ENCODE measurements around the gene DLG5.

GRCh38 chr10:77955136-77955535, 28.6 kb upstream of the DLG5 start:
- TF ChIP-seq EZH2 (IDR thresholded peaks at IDR 0.05; ENCODE audit: borderline replicate concordance, control insufficient read depth, low read depth, low read length) (no peak), GABPA (IDR thresholded peaks at IDR 0.05; ENCODE audit: low read depth) (no peak), POLR2AphosphoS5 (IDR thresholded peaks at IDR 0.05; ENCODE audit: low read length) (no peak), CEBPZ (IDR thresholded peaks at IDR 0.05; ENCODE audit: low read depth, low read length) (no peak), EP300 (IDR thresholded peaks at IDR 0.05; ENCODE audit: borderline replicate concordance in 1 of 2, control insufficient read depth in 1 of 2, low read depth in 2 of 2, low read length in 2 of 2) (no peak)
- TF ChIP-seq, protein P1, sequence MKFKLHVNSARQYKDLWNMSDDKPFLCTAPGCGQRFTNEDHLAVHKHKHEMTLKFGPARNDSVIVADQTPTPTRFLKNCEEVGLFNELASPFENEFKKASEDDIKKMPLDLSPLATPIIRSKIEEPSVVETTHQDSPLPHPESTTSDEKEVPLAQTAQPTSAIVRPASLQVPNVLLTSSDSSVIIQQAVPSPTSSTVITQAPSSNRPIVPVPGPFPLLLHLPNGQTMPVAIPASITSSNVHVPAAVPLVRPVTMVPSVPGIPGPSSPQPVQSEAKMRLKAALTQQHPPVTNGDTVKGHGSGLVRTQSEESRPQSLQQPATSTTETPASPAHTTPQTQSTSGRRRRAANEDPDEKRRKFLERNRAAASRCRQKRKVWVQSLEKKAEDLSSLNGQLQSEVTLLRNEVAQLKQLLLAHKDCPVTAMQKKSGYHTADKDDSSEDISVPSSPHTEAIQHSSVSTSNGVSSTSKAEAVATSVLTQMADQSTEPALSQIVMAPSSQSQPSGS (IDR thresholded peaks at IDR 0.05; ENCODE audit: low read length), result no peak
- TF ChIP-seq, protein P2, sequence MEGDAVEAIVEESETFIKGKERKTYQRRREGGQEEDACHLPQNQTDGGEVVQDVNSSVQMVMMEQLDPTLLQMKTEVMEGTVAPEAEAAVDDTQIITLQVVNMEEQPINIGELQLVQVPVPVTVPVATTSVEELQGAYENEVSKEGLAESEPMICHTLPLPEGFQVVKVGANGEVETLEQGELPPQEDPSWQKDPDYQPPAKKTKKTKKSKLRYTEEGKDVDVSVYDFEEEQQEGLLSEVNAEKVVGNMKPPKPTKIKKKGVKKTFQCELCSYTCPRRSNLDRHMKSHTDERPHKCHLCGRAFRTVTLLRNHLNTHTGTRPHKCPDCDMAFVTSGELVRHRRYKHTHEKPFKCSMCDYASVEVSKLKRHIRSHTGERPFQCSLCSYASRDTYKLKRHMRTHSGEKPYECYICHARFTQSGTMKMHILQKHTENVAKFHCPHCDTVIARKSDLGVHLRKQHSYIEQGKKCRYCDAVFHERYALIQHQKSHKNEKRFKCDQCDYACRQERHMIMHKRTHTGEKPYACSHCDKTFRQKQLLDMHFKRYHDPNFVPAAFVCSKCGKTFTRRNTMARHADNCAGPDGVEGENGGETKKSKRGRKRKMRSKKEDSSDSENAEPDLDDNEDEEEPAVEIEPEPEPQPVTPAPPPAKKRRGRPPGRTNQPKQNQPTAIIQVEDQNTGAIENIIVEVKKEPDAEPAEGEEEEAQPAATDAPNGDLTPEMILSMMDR (IDR thresholded peaks at IDR 0.05 in 2 of 3, conservative IDR thresholded peaks at IDR 0.05 in 1 of 3; ENCODE audit: control insufficient read depth in 2 of 3, extremely low read depth in 1 of 3, insufficient read depth in 1 of 3, low read depth in 3 of 3, low read length in 3 of 3), result no peak
